Colonic mucosa (tissue), 4 donors: ENCODE results near the gene RNU6-9. TPM values are rescaled to one million over a fixed set of nuclear protein-coding genes. Genes with fewer than 3 reads are reported as not detected.

Source experiments
- DNase-seq: peaks from one replicate; pipeline ENCODE4 v3.0.0-alpha.2; 2020
- H3K27ac ChIP-seq: fragments of 200-600 bp; one replicate; pipeline ENCODE4 v1.8.0; 2021
- H3K27me3 ChIP-seq: fragments of 200-600 bp; one replicate; pipeline ENCODE4 v1.8.0; 2021
- H3K36me3 ChIP-seq: fragments of 200-600 bp; one replicate; pipeline ENCODE4 v1.8.0; 2021
- H3K4me1 ChIP-seq: fragments of 200-600 bp; one replicate; pipeline ENCODE4 v1.8.0; 2021; ENCODE audit warnings: mild to moderate bottlenecking
- H3K4me3 ChIP-seq: fragments of 200-600 bp; one replicate; pipeline ENCODE4 v1.8.0; 2021
- H3K9ac ChIP-seq, 2 donors: one replicate each; pipeline ENCODE4 v1.7.0; 2013; ENCODE audit warnings: control low read depth in 2 of 2, low read depth in 2 of 2, low read length in 2 of 2
- H3K9me3 ChIP-seq: fragments of 200-600 bp; one replicate; pipeline ENCODE4 v1.8.0; 2021
- intact Hi-C: fragments of 100-400 bp; cut with DNase I; formaldehyde crosslinking; loops from one replicate; pipeline ENCODE4 v1.14.1; 2022
- total RNA-seq, 2 donors: library from RNA; stranded (reverse); fragmentation: NEBNext Ultra II Directional in 1 of 2; extraction: Animal tissue kit (Norgen Biotek cat#: 25700) in 1 of 2; gene quantifications; one replicate each; pipeline ENCODE4 v1.2.1, GENCODE V29; 2021
- TF ChIP-seq, protein P1 (sequence below): fragments of 200-600 bp; IDR thresholded peaks from one replicate; pipeline ENCODE4 v1.8.0; 2022; ENCODE audit warnings: antibody characterized with exemption, mild to moderate bottlenecking
- donor health status: healthy.
- donor health status: DM: no; HTN: no; CAD: no.
- donor health status: DM: no; HTN: no; CAD: no.

Gene RNU6-9
- total RNA-seq, 2 donors from 2014 or later, result not detected

DNA sequence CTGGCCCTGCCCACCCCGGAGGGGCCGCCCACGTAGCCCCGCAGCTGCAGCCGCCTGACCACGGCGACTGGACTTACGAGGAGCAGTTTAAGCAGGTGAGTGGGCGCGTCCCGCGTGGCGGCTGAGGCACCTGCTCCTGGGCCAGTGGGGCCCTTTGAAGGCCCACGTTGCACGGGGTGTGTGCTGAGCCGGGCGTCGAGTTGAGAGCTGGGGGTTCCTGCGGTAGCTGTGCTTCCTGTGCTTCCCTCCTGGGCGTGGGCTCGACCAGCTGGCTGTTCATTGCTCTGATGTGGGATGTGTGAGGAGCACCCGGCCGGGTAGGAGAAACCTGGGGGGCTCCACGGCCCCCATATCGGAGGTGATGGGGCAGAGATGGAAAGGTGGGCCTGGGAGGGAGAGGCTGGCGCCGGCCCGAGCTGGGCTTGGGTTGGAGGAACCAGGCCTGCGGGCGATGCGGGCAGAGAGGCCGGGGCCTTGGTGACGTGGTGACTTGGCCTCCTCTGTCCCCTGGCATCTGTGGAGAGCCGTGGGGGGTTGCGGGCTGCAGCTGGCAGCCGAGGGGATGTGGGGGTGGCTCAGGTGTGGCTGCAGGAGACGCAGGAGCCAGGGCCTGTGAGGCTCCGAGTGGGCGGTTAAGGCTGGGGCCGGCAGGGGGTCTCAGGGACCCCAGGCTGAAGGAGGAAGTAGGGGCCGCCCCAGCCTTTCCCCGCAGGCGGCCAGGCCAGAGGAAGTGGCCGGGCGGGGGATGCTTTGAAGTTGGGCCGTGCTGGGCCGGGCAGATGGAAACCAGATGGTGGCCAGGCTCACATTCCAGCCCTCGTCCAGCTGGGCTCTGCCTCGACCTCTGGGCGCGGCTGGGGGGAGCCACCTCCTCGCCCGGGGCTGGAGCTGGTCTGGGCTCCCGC, 39.6 kb downstream of the RNU6-9 start:
- H3K9ac ChIP-seq, result peak overlapping the region; percentile 12 to 43
- no peak overlapping the region for H3K4me3 ChIP-seq
- H3K36me3 ChIP-seq, result no peaks in the 10 kb centered on the region
- TF ChIP-seq, protein P1, sequence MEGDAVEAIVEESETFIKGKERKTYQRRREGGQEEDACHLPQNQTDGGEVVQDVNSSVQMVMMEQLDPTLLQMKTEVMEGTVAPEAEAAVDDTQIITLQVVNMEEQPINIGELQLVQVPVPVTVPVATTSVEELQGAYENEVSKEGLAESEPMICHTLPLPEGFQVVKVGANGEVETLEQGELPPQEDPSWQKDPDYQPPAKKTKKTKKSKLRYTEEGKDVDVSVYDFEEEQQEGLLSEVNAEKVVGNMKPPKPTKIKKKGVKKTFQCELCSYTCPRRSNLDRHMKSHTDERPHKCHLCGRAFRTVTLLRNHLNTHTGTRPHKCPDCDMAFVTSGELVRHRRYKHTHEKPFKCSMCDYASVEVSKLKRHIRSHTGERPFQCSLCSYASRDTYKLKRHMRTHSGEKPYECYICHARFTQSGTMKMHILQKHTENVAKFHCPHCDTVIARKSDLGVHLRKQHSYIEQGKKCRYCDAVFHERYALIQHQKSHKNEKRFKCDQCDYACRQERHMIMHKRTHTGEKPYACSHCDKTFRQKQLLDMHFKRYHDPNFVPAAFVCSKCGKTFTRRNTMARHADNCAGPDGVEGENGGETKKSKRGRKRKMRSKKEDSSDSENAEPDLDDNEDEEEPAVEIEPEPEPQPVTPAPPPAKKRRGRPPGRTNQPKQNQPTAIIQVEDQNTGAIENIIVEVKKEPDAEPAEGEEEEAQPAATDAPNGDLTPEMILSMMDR, result no peak
- H3K27ac ChIP-seq, result peak overlapping the region; percentile 47
- no peaks in the 10 kb centered on the region for H3K27me3 ChIP-seq
- DNase-seq, result peak; percentile 61
- H3K9me3 ChIP-seq, result no peaks in the 10 kb centered on the region
- peaks cover 31% of the 10 kb centered on the region for H3K4me1 ChIP-seq
- intact Hi-C loops, result no loop called here

DNA sequence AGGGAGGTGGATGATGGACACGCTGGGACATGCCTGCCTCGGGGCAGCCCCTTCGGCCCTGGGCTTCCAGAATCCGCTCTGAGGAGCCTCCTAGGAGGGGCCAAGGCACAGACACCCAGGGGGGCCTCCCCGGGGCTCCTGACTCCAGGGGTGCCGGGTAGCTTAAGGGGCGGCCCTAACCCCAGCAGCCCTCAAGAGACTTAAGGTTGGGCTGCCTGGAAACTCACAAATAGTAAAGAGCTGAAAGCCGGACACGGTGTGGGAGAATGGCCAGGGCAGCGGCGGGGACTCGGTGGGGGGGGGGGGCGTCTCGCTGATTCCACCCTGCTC, 40.2 kb downstream of the RNU6-9 start:
- Histone ChIP-seq H3K36me3 (no peaks in the 10 kb centered on the region), H3K9me3 (no peaks in the 10 kb centered on the region), H3K9ac (no peak overlapping the region), H3K4me1 (peaks cover 31% of the 10 kb centered on the region), H3K27me3 (no peaks in the 10 kb centered on the region), H3K4me3 (no peak overlapping the region), H3K27ac (peak overlapping the region; percentile 47)
- intact Hi-C loops, result no loop called here
- TF ChIP-seq, protein P1, result no peak
- DNase-seq, result no peak

DNA sequence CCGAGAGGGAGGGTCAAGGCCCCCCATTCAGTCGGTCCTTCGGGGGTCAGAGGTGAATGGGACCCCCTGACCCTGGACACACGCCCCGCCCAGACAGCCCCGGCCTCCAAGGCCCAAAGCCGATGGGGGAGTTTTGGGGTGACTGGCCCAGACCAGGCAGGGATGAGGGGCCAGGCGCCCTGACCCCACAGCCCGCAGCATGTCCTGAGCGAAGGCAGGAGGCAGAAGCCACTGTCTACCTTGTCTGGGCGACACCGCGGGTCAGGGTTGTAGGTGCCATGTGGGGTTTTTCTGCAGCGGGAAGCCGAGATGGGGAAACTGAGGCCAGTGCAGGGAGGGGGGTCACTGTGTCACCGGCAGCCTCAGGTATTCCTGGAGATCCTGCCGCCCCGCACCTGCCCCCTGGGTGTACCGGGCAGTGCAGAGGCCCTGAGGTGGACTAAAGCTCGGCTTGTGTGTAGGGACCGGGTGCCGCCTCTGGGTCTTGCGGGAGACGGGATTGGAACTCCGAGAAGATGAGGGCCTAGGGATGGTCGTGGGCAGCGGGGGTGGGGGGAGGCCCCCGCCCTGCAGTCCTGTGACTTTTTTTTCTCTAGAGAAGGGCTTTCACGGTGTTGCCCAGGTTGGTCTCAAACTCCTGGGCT, 41.0 kb downstream of the RNU6-9 start:
- Histone ChIP-seq H3K36me3 (no peaks in the 10 kb centered on the region), H3K9ac (peak overlapping the region; percentile 38 to 43), H3K27me3 (no peaks in the 10 kb centered on the region), H3K4me1 (peaks cover 31% of the 10 kb centered on the region), H3K9me3 (no peaks in the 10 kb centered on the region), H3K4me3 (no peak overlapping the region), H3K27ac (peak overlapping the region; percentile 41)
- TF ChIP-seq, protein P1, result no peak
- no peak for DNase-seq
- intact Hi-C loops, result no loop called here

DNA sequence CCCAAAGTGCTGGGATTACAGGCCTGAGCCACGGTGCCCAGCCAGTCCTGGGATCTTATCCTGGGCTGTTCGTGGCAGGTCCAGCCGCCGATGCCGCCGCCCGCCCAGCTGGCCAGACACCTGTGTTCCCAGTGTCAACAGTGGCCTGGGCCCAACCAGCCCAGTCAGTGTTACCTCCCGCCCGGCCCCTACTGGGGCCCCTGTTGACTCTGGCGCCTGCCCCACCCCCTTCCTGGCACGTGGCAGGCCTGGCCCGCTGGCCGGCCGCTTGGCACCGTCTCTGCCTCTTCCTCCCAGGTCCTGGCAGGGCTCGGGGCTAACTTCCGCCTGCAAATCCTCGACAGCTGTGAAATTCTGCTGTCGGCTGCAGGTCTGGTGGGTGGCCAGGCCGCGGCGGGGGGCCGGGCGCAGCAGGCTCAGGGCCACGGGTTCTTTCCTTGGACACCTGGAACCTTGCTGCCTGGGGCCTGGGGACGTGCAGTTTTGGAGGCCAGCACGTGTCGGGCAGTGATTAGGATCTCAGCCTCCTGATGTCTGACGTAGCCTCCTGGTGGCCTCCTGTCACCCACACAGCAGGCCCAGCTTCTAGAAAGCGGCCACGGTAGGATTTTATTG, 41.7 kb downstream of the RNU6-9 start:
- DNase-seq, result peak; percentile 88
- Histone ChIP-seq H3K9me3 (no peaks in the 10 kb centered on the region), H3K36me3 (no peaks in the 10 kb centered on the region), H3K4me1 (peaks cover 31% of the 10 kb centered on the region), H3K9ac (peak overlapping the region in 1 of 2 donors; percentile 38), H3K4me3 (no peak overlapping the region), H3K27me3 (no peaks in the 10 kb centered on the region), H3K27ac (peak overlapping the region; percentile 41)
- TF ChIP-seq, protein P1, result no peak
- intact Hi-C loops, result no loop called here

DNA sequence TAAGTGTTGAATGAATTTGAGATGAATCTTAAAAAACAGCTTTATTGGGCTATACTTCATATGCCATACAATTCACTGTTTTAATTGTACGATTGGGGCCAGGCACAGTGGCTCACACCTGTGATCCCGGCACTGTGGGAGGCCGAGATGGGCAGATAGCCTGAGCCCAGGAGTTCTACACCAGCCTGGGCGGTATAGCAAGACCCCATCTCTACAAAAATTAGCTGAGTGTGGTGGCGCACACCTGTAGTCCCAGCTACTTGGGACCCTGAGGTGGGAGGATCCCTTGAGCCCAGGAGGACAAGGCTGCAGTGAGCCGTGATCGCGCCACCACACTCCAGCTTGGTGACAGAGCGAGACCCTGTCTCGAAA, 42.9 kb downstream of the RNU6-9 start:
- H3K4me3 ChIP-seq, result no peak overlapping the region
- H3K9me3 ChIP-seq, result no peaks in the 10 kb centered on the region
- TF ChIP-seq, protein P1, result no peak
- H3K4me1 ChIP-seq, result peaks cover 34% of the 10 kb centered on the region
- H3K36me3 ChIP-seq, result no peaks in the 10 kb centered on the region
- no peak overlapping the region for H3K9ac ChIP-seq
- intact Hi-C loops, result no loop called here
- no peak for DNase-seq
- no peaks in the 10 kb centered on the region for H3K27me3 ChIP-seq
- no peak overlapping the region for H3K27ac ChIP-seq
